HG02938 (cell line): ENCODE results near the gene FOXL1.

Experiments used
- ATAC-seq: cut with Tn5 transposase; IDR thresholded peaks from one replicate; pipeline ENCODE4 v1.9.1; 2021; ENCODE audit warnings: mild to moderate bottlenecking, moderate library complexity; ENCODE audit not compliant: unreplicated experiment

The FOXL1 gene

DNA sequence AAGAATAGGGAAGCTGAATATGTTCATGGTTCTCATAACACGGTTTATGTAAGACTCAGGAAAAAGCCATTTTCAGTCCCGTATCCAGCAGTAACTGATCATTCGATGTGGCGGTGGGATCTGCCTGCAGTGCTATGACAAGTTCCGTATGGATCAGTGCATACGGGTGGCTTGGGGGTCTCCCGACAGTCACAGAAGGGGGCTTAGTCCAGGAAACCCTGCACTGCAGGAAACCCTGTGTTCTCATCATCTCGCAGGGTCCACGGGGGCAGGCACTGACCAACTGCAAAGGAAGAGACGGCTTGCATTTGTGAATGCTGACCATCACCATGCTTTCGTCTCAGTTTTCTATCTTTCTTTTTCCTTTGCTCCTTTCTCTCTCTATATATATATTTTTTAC is 31.1 kb upstream of the FOXL1 start:
- ATAC-seq = no peak

DNA sequence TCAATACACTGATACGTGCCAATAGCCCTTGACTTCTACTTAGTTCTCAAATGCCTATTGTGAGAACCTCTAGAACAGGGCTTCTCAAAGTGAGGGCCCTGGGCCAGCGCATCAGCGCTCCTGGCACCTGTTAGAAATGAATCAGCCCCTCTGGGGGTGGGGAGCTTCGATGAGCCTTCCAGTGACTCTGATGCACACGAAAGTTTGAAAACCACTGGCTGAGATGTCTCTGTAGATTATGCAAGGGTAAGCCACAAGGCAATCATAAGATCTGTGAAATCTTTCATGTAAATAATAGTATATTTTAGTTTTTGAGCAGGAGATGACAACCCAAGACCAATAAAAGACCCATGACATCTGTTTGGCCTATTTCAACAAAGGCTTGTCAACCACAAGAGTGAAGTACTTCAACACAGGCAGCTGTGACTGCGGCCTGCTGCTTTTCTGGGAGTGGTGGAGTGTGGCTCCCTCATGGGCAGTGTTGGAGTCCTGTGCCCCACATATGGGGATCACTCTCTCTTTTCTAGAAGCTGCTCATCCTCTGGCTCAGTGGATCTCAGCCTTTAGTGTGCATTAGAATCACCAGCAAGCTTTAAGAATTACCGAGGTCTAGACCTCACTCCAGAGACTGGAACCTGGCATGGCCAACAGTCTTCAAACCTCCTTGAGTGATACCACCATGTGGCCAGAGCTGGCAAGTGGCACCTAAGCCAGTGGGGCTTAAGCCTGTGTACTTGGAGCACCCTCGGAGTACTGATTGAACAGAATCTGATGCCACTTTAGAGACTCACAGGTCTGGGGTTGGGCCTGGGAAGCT is 29.1 kb upstream of the FOXL1 start:
- ATAC-seq = no peak

DNA sequence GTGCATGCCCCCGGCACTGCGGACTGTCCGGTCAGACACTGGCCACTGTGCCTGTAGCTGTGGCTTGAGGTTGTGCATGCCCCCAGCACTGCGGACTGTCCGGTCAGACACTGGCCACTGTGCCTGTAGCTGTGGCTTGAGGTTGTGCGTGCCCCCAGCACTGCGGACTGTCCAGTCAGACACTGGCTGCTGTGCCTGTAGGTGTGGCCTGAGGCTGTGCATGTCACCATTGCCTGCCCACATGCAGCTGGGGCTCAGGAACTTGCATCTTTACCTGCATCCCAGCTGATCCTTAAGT is 28.5 kb upstream of the FOXL1 start:
- ATAC-seq = no peak

DNA sequence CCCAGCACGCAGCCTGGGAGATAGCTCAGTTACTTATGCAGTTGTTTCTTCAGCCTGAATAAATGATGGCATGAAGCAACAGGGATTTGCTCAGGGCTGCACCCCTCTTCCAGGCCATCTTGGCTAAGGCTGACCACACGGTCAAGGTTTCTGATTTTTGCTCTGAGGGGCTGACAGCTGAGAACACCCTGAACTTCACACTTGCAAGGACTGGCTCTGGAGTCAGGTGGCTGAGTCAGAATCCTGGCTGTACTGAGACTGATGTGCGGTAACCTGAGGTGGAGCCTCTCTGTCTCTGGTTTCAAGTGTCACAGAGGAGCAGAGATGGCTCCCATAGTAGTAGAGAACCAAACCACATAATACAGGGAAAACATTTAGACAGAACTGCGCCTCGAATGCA is 28.1 kb upstream of the FOXL1 start:
- ATAC-seq = no peak

DNA sequence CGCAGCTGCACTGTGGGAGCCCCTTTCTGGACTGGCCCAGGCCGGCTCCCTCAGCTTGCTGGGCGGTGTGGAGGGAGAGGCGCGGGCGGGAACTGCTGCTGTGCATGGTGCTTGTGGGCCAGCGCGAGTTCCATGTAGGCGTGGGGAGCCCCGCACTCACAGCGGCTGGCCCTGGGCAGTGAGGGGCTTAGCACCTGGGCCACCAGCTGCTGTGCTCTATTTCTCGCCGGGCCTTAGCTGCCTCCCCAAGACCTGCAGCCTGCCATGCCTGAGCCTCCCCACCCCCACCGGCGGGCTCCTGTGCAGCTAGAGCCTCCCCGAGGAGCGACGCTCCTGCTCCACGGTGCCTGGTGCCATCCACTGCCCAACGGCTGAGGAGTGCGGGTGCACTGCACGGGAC is 25.0 kb upstream of the FOXL1 start:
- no peak for ATAC-seq

DNA sequence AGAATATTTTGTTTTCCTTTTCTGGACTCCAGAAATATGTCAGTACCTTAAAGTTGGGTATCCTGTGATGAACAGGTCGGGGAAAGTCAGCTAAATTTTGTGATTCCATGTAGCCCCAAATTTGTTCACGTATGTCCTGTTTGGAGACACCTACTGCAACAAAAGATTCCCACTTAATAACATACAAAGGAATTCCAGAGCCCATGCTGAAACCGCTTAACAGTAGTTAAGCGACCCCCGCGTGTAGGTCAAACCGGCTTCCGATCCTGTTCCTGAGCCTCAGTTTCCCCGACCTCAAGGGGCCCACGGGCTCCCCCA is 23.8 kb upstream of the FOXL1 start:
- ATAC-seq = no peak

DNA sequence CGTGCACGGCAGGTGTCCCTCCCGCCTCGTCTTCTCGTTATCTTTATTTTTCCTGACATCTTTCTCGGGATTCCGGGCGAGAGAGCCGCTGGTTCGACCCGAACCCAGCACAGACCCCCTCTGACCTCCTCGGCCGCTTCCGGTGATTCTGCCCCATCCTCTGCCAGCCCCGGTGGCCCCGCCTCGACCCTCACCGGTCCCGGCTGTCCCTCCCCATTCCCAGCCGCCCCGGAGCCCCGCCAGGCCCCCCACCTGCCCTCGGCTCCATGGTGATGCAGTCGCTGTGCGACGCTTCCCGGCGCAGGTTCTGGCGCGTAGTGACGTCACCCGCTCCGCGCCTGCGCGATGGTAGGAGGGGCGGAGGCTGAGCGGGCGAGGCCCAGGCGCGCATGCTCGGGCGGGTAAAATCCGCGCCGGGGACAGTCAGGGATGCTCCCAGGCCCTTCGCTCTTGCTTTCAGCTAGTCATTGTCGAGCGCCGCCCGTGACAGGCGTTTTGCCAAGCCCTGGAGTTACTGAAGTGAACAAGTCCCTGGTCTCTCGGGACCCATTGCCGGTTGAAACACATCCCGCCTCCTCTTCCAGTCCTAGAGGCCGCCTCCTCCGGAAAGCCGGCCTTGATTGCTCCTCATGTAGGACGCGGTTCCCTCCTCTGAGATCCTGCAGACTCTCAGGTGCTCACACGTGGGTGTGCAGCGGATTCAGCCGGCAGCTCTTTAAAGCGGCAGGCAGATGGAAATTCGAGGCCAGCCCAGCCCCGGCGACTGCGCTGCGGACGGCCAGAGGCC is 23.2 kb upstream of the FOXL1 start, which contains the start of gene MTHFSD:
MTHFSD (minus strand) TSS at position 319 of the 787 bp plus-strand sequence; CDS start at position 268, 51 bp downstream.
- ATAC-seq = peak; percentile 75

DNA sequence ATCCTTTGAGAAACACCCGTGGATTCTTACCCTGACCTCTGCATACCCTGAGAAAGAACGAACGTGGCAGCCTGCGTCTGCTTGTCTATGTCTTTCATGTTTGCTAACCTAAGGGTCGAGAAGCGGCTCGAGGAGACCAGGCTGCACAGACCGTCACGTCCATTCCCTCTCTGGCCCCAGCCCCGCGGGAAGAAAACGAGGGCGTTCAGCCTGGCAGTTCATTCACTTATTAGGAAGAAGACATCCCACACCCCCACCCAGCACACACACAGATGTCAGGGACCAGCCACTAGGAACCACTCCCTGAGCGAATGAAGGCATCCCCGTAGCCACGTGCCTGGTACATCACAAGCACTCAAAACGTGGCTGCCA is 22.7 kb upstream of the FOXL1 start:
- no peak for ATAC-seq

DNA sequence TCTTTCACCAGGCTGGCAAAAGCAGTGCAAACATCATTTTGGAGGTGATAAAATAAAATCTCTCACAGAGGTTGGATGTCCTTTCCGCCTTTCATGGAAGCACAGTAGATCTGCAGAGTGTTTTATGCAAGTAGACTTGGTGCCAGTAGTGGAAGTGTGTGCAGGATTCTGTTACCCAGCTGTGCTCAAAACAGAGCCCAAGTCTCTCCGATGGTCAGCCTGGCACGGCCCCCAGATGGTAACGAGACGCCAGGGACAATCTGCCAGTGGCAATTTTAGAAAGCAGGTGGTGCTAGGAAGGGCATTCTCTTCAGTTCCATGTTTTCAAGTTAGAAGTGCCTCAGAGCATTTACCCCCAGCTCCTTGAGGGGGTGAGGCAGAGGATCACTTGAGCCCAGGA is 21.8 kb upstream of the FOXL1 start:
- no peak for ATAC-seq

DNA sequence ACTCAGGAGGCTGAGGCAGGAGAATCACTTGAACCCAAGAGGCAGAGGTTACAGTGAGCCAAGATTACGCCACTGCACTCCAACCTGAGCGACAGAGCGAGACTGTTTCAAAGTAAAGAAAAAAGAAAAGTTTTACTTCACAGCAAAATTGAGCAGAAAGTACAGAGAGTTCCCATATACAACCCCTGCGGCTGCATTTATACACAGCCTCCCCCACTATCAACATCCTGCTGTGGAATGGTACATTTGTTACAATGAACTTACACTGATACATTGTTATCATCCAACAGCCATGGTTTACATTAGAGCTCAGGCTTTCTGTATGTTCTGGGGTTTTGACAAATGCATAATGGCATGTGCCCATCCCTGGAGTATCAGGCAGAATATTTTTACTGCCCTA is 20.8 kb upstream of the FOXL1 start:
- ATAC-seq = no peak

DNA sequence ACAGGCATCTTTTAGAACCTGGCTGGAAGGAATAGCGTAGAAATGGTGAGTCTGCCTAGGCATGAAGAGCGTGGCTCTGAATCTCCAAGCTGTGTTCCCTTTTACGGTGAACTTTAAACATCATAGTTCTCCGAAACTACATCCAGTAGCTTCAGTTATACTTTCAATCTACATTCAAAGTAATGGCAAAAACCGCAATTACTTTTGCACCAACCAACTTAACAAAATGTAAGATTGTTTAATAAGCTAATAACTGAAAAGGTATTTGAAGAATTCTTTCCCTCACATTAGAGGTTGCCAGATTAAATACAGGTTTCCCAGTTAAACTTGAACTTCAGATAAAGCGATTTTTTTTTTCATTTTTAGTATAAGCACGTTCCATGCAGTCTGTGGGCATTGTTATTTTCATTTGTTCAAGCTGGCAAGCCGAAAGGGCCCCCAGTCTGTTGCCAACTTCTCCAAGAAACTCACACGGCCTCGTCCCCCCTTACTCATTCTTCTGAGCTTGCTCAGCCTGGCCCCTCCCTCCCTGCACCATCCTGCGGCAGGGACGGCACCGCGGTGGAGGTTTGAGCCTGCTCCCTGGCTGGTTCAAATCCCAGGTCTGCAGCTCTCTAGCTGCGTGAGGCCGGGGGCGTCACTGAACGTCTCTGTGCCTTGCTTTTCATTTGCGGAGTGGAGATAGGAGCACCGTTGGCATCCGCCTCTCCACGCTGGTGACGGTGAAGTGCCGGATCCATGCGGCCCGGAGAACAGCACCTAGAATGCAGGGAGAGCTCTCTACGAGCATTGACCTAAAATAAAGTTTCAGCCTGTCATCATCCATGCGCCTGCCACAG is 19.8 kb upstream of the FOXL1 start:
- no peak for ATAC-seq

DNA sequence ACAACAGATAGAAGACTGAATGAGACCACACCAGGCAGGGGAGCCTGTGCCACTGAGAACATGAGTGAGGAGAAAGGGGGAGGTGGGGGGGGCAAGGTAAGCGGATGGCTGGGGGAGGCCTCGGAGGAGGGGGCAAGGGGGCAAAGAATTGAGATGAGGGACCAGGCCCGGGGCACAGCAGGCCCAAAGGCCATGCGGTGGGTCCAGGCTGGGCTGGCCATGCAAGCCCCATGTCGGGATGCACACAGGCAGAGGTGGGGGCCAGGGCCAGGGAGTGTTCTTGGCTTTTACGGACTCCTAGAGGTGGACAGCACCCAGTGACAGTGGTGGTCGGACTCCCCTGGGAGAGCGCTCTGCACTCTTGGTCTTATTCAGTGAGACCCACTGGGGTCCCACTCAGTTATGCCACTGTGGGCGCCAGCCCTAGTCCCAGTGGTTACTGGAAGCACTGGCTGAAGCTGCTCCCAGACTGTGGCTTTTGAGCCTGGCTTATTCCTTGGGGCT is 18.5 kb upstream of the FOXL1 start:
- no peak for ATAC-seq

DNA sequence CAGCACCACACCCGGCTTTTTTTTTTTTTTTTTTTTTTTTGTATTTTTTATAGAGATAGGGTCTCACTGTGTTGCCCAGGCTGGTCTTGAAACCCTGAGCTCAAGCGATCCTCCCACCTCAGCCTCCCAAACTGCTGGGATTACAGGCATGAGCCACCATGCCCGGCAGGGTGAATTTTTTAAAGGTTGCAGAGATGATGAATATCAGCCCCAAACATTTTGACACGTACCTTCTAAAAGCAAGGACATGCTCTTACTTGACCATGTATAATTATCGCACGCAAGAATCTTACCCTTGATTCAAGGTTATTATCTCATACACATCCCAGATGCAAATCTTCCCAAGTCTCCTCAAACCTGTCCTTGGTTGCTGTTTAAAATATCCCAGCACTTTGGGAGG is 16.0 kb upstream of the FOXL1 start:
- no peak for ATAC-seq

DNA sequence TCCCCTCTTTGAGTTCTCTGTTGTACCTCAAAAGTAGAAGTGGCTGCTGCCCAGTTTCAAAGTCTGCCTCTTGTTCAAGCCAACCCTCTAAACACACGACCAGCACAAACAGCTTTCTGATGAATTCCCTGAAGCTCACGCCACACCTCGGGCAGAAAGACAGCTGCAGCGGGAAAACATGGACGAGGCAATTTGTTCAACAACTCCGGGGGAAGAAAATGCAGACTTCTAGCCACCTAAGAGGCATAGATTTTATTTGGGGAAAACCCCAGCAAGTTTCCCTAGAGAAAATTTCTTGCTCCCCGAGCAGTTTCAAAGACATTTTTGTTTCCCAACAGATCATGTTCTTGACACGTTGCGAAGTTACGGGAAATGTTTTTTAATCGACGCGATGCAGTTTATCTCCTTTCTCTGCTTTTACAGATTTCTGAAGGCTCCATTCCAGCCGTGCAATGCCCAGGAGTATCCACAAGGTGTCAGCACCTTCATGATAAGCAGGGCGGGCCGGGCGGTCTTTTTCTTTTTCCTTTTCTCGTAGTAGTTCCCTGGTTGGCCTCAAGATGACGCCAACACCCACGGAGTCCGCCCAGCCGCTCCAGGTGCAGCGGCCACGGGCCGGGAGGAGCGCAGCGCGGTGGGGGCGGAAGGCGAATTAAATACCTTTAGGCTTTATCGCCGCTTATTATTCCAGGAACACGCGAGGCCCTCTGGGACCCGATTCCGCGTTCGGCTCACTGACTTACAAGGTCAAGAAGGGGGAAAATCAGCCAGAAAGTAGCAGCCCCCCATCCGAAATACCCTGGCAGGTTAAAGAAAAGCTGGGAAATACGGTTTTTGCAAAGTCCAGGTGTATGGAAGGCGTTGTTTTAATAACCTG is 14.6 kb upstream of the FOXL1 start:
- no peak for ATAC-seq

DNA sequence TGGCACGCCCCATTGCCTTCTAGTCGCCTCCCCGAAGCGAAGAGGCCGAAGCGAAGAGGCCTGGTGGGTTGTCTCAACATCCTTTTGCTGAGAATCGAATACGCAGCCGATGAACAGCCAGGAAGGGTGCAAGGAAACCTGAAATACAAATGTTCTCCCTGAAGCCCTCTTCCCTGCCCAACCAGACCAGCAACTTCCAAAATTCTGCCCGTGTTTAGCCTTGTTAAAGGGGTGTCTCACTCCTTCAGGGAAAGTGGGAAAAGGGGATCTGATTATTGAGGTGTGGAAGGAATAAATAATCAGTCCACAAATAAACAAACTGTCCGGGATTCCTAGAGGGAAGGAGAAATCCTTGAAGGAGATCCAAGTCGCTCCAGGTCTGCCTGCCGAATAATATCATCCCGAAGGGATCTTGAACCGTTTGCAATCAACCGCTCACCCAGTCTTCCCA is 13.1 kb upstream of the FOXL1 start:
- no peak for ATAC-seq

DNA sequence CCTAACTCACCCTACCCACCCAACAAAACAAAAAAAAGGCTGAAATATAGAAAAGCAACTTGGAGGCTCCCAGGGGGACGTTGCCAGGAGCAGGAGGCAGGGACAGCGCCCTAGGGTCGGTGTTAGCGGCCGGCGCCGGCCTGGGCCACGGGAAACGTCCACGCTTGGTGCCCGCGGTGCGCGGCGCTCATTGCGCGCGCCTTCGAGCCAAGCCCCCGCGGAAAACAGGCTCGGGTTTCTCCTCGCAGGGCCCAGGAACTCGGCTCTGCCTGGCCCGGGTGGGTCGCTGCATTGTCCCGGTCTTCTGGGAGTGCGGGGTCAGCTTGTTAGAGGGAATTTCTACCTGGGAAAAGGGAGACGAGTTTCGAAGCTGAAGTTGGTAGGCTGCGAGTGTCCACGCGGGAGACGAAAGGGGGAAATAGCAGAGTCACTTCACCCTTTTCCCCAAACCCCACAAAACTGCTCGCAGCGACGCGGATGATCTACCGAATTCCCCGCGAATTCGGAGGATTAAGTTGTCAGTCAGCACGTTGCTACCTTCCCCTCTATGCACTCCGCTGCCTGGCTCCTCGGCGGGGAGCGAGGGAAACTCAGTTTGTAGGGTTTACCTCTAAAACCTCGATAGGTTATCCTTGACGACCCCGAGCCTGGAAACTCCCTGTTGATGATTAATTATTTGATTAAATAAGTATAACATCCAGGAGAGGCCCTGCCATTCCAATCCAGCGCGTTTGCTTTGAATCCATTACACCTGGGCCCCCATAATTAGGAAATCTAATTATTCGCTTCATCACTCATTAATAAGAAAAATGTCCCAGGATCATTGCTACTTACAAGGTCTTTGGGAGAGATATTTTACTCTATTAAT is 12.5 kb upstream of the FOXL1 start:
- ATAC-seq = no peak

DNA sequence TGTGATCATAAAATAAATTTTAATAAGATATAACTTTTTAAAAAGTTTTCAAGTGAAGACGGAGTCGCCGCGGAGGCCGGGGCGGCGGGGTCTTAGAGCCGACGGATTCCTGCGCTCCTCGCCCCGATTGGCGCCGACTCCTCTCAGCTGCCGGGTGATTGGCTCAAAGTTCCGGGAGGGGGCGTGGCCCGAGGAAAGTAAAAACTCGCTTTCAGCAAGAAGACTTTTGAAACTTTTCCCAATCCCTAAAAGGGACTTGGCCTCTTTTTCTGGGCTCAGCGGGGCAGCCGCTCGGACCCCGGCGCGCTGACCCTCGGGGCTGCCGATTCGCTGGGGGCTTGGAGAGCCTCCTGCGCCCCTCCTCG is 11.8 kb upstream of the FOXL1 start, which contains the start of gene FOXC2:
FOXC2 (plus strand) TSS at position 229 of the 365 bp plus-strand sequence. CDS start 507 bp downstream, outside the sequence.
- no peak for ATAC-seq

DNA sequence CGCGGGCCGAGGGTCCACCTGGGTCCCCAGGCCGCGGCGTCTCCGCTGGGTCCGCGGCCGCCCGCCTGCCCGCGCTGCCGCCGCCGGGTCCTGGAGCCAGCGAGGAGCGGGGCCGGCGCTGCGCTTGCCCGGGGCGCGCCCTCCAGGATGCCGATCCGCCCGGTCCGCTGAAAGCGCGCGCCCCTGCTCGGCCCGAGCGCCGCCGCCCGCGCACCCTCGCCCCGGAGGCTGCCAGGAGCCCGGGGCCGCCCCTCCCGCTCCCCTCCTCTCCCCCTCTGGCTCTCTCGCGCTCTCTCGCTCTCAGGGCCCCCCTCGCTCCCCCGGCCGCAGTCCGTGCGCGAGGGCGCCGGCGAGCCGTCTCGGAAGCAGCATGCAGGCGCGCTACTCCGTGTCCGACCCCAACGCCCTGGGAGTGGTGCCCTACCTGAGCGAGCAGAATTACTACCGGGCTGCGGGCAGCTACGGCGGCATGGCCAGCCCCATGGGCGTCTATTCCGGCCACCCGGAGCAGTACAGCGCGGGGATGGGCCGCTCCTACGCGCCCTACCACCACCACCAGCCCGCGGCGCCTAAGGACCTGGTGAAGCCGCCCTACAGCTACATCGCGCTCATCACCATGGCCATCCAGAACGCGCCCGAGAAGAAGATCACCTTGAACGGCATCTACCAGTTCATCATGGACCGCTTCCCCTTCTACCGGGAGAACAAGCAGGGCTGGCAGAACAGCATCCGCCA is 11.2 kb upstream of the FOXL1 start:
- no peak for ATAC-seq
